Heart left ventricle (tissue), 13 donors: Measurements from ENCODE around the gene MAPKAPK3.

Experiments
- POLR2A ChIP-seq, 2 donors: fragments of 450-650 bp; IDR thresholded peaks; one replicate each; pipeline ENCODE4 v1.6.1; 2017; ENCODE audit warnings: antibody characterized with exemption in 2 of 2, mild to moderate bottlenecking in 2 of 2, moderate library complexity in 2 of 2
- TF ChIP-seq, protein P1 (sequence below), 12 donors: fragments of 200-600 bp; sonication (generic) in 4 of 12; IDR thresholded peaks; one replicate each; pipeline versions ENCODE4 v1.5.0 to v1.8.0; 2018 to 2022; ENCODE audit warnings: antibody characterized with exemption in 12 of 12, mild to moderate bottlenecking in 5 of 12
- donor health status: ischemic (EF 13 %, LVEDD 7.1; RV severe dilation, severe dysfunction).
- donor health status: DM: no; HTN: yes; CAD: no.
- donor health status: DM: no; HTN: no; CAD: no.
- donor health status: ischemic (EF 25% LVEDD 6.9; RV normal size, moderate dysfunction).
- donor health status: ischemic (EF 25% LVEDD 5.7; RV mildly dilated, moderate dysfunction).
- donor health status: ischemic (EF 35%, LVEDD 5.7; RV mildly dilated, moderate dysfunction).
- donor health status: nonischemic (EF 11% LVEDD 7.7; RV severe dilation, severe dysfunction).
- donor health status: DM: yes; HTN: yes; CAD: no.
- donor health status: PGD.
- donor health status: ischemic (EF 29% LVEDD 5.4; RV normal size, mild dysfunction).
- donor health status: nonischemic (EF 23%, LVEDD 6.1; RV moderate dilation, normal function).

GRCh38 chr3:50587806-50588758 lies 28.9 kb upstream of the MAPKAPK3 start:
- TF ChIP-seq, protein P1, sequence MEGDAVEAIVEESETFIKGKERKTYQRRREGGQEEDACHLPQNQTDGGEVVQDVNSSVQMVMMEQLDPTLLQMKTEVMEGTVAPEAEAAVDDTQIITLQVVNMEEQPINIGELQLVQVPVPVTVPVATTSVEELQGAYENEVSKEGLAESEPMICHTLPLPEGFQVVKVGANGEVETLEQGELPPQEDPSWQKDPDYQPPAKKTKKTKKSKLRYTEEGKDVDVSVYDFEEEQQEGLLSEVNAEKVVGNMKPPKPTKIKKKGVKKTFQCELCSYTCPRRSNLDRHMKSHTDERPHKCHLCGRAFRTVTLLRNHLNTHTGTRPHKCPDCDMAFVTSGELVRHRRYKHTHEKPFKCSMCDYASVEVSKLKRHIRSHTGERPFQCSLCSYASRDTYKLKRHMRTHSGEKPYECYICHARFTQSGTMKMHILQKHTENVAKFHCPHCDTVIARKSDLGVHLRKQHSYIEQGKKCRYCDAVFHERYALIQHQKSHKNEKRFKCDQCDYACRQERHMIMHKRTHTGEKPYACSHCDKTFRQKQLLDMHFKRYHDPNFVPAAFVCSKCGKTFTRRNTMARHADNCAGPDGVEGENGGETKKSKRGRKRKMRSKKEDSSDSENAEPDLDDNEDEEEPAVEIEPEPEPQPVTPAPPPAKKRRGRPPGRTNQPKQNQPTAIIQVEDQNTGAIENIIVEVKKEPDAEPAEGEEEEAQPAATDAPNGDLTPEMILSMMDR (IDR thresholded peaks at IDR 0.05), result no peak
- TF ChIP-seq POLR2A (IDR thresholded peaks at IDR 0.05), result no peak
